ENCODE results near the gene SIT1. TPM values are rescaled to one million over a fixed set of nuclear protein-coding genes. Genes with fewer than 3 reads are reported as not detected.
A peak's percentile ranks its signal among the peaks of the same experiment; 100 is the strongest.

The SIT1 gene
- total RNA-seq, 1 donor = not detected

DNA sequence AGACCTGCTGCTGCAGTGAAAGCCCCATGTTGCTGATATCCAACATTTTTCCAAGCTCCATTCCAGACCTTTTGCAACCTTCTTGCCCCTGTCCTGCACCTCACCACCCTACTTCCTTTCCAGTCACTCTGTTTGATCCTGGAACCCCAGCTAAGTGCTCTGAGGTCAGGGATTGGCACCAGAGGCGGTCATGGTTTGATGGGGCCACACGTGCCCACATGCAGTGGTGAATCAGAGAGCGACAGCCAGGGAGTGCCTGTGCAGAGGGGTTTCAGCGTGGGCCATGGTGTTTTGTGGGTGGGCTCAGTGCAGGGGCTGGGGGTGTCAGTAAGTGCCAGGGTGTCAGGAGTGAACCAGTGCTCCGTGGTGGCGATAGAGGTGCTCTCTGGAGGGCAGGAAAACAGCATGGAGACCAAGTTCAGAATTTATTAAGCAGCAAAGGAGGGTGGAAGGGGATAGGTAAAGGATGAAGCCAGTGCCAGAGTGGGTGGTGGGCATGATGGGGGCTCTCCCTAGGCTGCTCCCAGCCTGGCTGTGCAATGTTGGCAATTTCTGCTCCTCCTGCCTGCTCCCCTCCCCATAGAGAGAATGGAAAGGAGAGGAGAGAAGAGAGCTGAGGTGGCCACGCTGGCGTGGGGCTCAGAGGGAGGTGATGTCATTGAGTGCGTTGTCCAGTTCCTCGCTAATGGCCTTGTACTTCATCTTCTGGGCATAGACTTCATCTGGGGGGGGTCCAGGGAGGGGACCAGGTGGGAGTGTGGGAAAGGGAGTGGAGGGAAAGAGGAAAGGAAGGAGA is 32.0 kb upstream of the SIT1 start:
- no peak for DNase-seq (ENCODE audit: low read depth)
- TF ChIP-seq CTCF (IDR thresholded peaks at IDR 0.05; ENCODE audit: insufficient read depth, low read depth, low read length) = no peak
- H3K4me3 ChIP-seq (ENCODE audit: low read depth, low read length) = no peak overlapping the region

- no peak for TF ChIP-seq CTCF (IDR thresholded peaks at IDR 0.05; ENCODE audit: insufficient read depth, low read depth, low read length)
- H3K4me3 ChIP-seq (ENCODE audit: low read depth, low read length) = no peak overlapping the region
- no peak for DNase-seq (ENCODE audit: low read depth)
Measured at GRCh38 chr9:35682051-35682450, 31.3 kb upstream of the SIT1 start.

DNA sequence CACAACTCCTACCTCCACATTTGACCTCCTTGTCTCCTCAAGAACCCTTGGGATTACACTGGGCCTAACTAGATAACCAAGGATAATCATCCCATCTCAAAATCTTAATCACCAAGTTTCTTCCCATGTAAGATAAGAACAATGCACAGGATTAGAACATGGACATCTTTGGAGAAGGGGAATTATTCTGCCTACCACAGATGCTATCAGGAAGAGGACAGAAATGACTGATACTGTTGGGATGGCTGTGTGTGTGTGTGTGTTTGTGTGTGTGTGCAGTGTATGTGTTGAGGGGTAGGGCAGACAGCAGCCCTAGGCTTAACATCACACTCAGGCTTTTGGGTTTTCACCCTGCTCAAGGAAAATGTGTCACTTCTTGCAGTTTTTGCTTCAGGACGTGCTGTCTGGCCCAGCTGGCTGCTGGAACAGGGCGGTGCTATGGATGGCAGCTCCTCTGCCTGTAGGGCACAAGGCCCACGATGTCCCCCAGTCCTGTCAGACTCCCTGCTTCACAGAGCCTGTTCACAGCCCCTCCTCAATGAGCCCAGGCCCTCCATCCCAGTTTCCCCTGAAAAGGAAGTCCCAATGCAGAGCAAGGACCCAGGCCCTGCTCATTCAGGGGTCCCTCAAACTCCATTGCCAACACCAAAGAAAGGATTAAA is 30.7 kb upstream of the SIT1 start:
- no peak for TF ChIP-seq CTCF (IDR thresholded peaks at IDR 0.05; ENCODE audit: insufficient read depth, low read depth, low read length)
- H3K4me3 ChIP-seq (ENCODE audit: low read depth, low read length) = no peak overlapping the region
- no peak for DNase-seq (ENCODE audit: low read depth)

- DNase-seq (ENCODE audit: low read depth) = peak; percentile 46
- H3K4me3 ChIP-seq (ENCODE audit: low read depth, low read length) = no peak overlapping the region
- no peak for TF ChIP-seq CTCF (IDR thresholded peaks at IDR 0.05; ENCODE audit: insufficient read depth, low read depth, low read length)
Measured at GRCh38 chr9:35680331-35681105, 29.8 kb upstream of the SIT1 start.

DNA sequence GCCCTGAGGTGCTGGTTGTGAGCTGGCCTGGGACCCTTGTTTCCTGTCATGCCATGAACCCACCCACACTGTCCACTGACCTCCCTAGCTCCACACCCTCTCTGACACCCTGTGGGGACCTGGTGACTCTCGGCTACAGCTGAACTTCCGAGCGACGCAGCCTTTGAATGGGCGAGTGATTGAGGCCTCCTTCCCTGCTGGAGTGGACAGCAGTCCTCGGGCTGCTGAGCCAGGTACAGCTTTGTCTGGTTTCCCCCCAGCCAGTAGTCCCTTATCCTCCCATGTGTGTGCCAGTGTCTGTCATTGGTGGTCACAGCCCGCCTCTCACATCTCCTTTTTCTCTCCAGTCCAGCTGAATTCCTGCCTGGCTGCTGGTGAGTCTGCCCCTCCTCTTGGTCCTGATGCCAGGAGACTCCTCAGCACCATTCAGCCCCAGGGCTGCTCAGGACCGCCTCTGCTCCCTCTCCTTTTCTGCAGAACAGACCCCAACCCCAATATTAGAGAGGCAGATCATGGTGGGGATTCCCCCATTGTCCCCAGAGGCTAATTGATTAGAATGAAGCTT is 29.1 kb upstream of the SIT1 start:
- no peak for TF ChIP-seq CTCF (IDR thresholded peaks at IDR 0.05; ENCODE audit: insufficient read depth, low read depth, low read length)
- DNase-seq (ENCODE audit: low read depth) = no peak
- no peak overlapping the region for H3K4me3 ChIP-seq (ENCODE audit: low read depth, low read length)

DNA sequence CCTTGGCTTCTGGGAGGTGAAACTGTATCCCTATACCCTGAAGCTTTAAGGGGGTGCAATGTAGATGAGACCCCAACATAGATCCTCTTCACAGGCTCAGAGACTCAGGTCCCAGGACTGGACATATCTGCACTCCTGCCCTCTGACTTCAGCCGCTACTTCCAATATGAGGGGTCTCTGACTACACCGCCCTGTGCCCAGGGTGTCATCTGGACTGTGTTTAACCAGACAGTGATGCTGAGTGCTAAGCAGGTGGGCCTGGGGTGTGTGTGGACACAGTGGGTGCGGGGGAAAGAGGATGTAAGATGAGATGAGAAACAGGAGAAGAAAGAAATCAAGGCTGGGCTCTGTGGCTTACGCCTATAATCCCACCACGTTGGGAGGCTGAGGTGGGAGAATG is 28.4 kb upstream of the SIT1 start:
- DNase-seq (ENCODE audit: low read depth) = no peak
- no peak overlapping the region for H3K4me3 ChIP-seq (ENCODE audit: low read depth, low read length)
- TF ChIP-seq CTCF (IDR thresholded peaks at IDR 0.05; ENCODE audit: insufficient read depth, low read depth, low read length) = no peak

All from fibroblast of villous mesenchyme (primary cell).